HG03196 (cell line): Measurements from ENCODE around the gene NEIL1.
"Not testable (repeated sequence)": the region's sequence is repeated elsewhere in the genome, so short reads cannot be mapped to it uniquely, and the experiment has no call there.

ENCODE experiments used
- ATAC-seq: cut with Tn5 transposase; IDR thresholded peaks from one replicate; pipeline ENCODE4 v1.9.1; 2021; ENCODE audit not compliant: unreplicated experiment

Gene NEIL1

GRCh38 chr15:75371486-75371885, 24.6 kb downstream of the NEIL1 start:
- ATAC-seq, result no peak

GRCh38 chr15:75371901-75372688, 25.3 kb downstream of the NEIL1 start:
- no peak for ATAC-seq

- no peak for ATAC-seq
Observed at GRCh38 chr15:75380773-75381172, 33.9 kb downstream of the NEIL1 start.

GRCh38 chr15:75383986-75384385, 37.1 kb downstream of the NEIL1 start:
- ATAC-seq, result not testable (repeated sequence)

GRCh38 chr15:75389791-75390382, 43.0 kb downstream of the NEIL1 start:
- ATAC-seq, result no peak

GRCh38 chr15:75397494-75397893, 50.7 kb downstream of the NEIL1 start:
- no peak for ATAC-seq

GRCh38 chr15:75403892-75404291, 57.1 kb downstream of the NEIL1 start:
- no peak for ATAC-seq
